HepG2 (cell line): ENCODE data around the gene ATAD3C. TPM values are rescaled to one million over a fixed set of nuclear protein-coding genes. Genes with fewer than 3 reads are reported as not detected.

Source experiments
- ATM ChIP-seq: fragments of 450-650 bp; IDR thresholded peaks from 2 replicates; pipeline ENCODE4 v1.7.1; 2017; ENCODE audit warnings: mild to moderate bottlenecking, borderline replicate concordance
- EEA1 ChIP-seq: sonication (generic); formaldehyde crosslinking; IDR thresholded peaks from 2 replicates; pipeline ENCODE4 v1.5.1; 2020; ENCODE audit warnings: mild to moderate bottlenecking, missing genetic modification reagents, borderline replicate concordance
- ISL2 ChIP-seq: sonication (generic); formaldehyde crosslinking; IDR thresholded peaks from 2 replicates; pipeline ENCODE4 v1.5.0; 2020; ENCODE audit warnings: missing genetic modification reagents
- KLF12 ChIP-seq: sonication (generic); formaldehyde crosslinking; IDR thresholded peaks from 2 replicates; pipeline ENCODE4 v1.4.0; 2020; ENCODE audit warnings: missing genetic modification reagents, borderline replicate concordance
- KLF15 ChIP-seq: sonication (generic); formaldehyde crosslinking; IDR thresholded peaks from 2 replicates; pipeline ENCODE4 v1.8.1; 2023; ENCODE audit warnings: borderline replicate concordance, mild to moderate bottlenecking, inconsistent platforms, missing genetic modification reagents, mixed read lengths
- RERE ChIP-seq: IDR thresholded peaks from 2 replicates; pipeline ENCODE4 v1.6.1; 2016; ENCODE audit warnings: low read depth, missing genetic modification reagents, missing compliant biosample characterization
- SRF ChIP-seq: IDR thresholded peaks from 2 replicates; pipeline ENCODE4 v1.6.1; 2011; ENCODE audit warnings: mild to moderate bottlenecking, low read depth, low read length, moderate library complexity
- STAT5B ChIP-seq: sonication (generic); formaldehyde crosslinking; IDR thresholded peaks from 2 replicates; pipeline ENCODE4 v1.4.0; 2020; ENCODE audit warnings: missing genetic modification reagents
- TBP ChIP-seq: sonication (generic); formaldehyde crosslinking; IDR thresholded peaks from 2 replicates; pipeline ENCODE4 v1.5.0; 2020; ENCODE audit warnings: missing genetic modification reagents
- TOPORS ChIP-seq: sonication (generic); formaldehyde crosslinking; IDR thresholded peaks from 2 replicates; pipeline ENCODE4 v1.8.0; 2023; ENCODE audit warnings: mild to moderate bottlenecking, missing genetic modification reagents
- TSC22D2 ChIP-seq: sonication (generic); formaldehyde crosslinking; IDR thresholded peaks from 2 replicates; pipeline ENCODE4 v1.5.1; 2020; ENCODE audit warnings: missing genetic modification reagents, mild to moderate bottlenecking, borderline replicate concordance
- ZBTB3 ChIP-seq: sonication (generic); formaldehyde crosslinking; IDR thresholded peaks from 2 replicates; pipeline ENCODE4 v1.4.0; 2020; ENCODE audit warnings: low read depth, mild to moderate bottlenecking, moderate library complexity, missing genetic modification reagents, borderline replicate concordance
- ZHX1 ChIP-seq: sonication (generic); formaldehyde crosslinking; IDR thresholded peaks from 2 replicates; pipeline ENCODE4 v1.8.1; 2022; ENCODE audit warnings: low read depth, mild to moderate bottlenecking, missing genetic modification reagents
- ZNF580 ChIP-seq: IDR thresholded peaks from 2 replicates; pipeline ENCODE4 v1.6.1; 2016; ENCODE audit warnings: low read depth, borderline replicate concordance
- ZNF615 ChIP-seq: sonication (generic); formaldehyde crosslinking; IDR thresholded peaks from 2 replicates; pipeline ENCODE4 v1.5.0; 2020; ENCODE audit warnings: mild to moderate bottlenecking, missing genetic modification reagents, borderline replicate concordance
- ZNF703 ChIP-seq: sonication (generic); formaldehyde crosslinking; IDR thresholded peaks from 2 replicates; pipeline ENCODE4 v1.5.1; 2020; ENCODE audit warnings: missing genetic modification reagents, mild to moderate bottlenecking, moderate library complexity, borderline replicate concordance
- polyA plus RNA-seq, 8 experiments: library from polyadenylated mRNA; depleted of rRNA in 3 of 8; stranded (reverse) in 7 of 8; unstranded in 1 of 8; fragments of >200 nt; fragmentation: Illumina TruSeq in 4 of 8; extraction: Trizol in 4 of 8; gene quantifications; 2 replicates each; pipeline versions ENCODE4 v1.2.1 to v1.2.3, GENCODE V29; 2011 to 2016; ENCODE audit warnings: low read depth in 4 of 8, missing spikeins in 1 of 8, mixed read lengths in 1 of 8; ENCODE audit not compliant: insufficient read depth in 1 of 8
- total RNA-seq, 5 experiments: library from RNA; depleted of rRNA; stranded (reverse); fragments of >200 nt; fragmentation: Illumina TruSeq; extraction: Trizol; gene quantifications; 2 replicates each; pipeline ENCODE4 v1.2.3, GENCODE V29; 2016; ENCODE audit warnings: low read depth in 1 of 5
- TF ChIP-seq, protein P1 (sequence below): sonication (generic); formaldehyde crosslinking; IDR thresholded peaks from 2 replicates; pipeline ENCODE4 v1.4.0; 2020; ENCODE audit warnings: low read depth, mild to moderate bottlenecking, missing genetic modification reagents

The ATAD3C gene
- total and polyA plus RNA-seq, 2 of the 13 experiments (the other 11 are each of a cell fraction or from before 2014, with no cell fraction given): 2.4 to 3.2 TPM

DNA sequence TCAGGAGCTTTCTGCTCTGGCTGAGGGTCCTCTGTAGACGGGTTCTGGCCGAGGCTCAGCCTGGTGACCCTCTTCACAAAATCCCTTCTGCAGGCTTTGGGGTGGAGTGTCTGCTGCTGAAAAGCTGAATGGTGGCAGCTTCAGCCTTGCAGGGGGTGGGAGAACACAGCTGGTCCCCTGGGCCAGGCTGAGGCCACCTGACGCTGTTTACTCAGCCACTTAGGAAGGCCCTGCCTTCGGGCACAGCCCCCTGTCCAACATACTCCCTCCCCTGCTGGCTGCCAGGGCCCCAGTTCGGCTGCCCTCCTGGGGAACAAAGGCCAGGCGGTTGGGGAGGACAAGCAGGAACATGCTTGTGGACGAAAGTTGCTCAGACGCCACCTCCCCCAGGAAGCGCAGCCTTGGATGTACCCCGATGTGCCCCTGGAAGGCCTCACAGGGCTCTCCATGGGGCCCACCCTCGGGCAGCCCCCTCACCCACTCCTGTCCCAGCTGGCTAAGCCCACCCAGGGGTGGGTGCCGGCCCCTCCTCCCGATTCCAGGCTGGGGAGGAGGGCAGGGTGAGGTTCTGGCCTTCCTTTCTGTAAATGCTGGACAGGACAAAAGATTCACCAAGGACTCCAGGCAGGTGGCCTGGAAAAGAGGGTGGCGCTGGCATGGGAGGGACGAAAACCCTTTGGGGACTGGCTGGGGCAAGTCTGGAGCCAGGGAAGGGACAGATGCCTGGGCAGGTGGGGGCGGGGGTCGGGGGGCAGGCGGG lies 28.2 kb upstream of the ATAD3C start, which contains the start of gene ANKRD65 (continued):
- TF ChIP-seq RERE (CRISPR knock-in tag): no peak
- no peak for TF ChIP-seq ZBTB3 (CRISPR knock-in tag)
- no peak for TF ChIP-seq ZNF580
- no peak for TF ChIP-seq EEA1
- no peak for TF ChIP-seq STAT5B (CRISPR knock-in tag)
- no peak for TF ChIP-seq KLF15 (CRISPR knock-in tag)
- no peak for TF ChIP-seq ATM
- no peak for TF ChIP-seq SRF
- 0 out of 2 replicates have a peak, but pooled peaks have one; percentile 19 for TF ChIP-seq KLF12
- no peak for TF ChIP-seq ZNF703 (CRISPR knock-in tag)
- TF ChIP-seq ISL2 (CRISPR knock-in tag): peak; percentile 24; the same call in 1 of the 2 replicates
- TF ChIP-seq, protein P1, sequence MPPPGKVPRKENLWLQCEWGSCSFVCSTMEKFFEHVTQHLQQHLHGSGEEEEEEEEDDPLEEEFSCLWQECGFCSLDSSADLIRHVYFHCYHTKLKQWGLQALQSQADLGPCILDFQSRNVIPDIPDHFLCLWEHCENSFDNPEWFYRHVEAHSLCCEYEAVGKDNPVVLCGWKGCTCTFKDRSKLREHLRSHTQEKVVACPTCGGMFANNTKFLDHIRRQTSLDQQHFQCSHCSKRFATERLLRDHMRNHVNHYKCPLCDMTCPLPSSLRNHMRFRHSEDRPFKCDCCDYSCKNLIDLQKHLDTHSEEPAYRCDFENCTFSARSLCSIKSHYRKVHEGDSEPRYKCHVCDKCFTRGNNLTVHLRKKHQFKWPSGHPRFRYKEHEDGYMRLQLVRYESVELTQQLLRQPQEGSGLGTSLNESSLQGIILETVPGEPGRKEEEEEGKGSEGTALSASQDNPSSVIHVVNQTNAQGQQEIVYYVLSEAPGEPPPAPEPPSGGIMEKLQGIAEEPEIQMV (CRISPR knock-in tag): no peak
- TF ChIP-seq TSC22D2: peak; percentile 61; the same call in 1 of the 2 replicates
- TF ChIP-seq TBP (CRISPR knock-in tag): no peak
- peak; percentile 74; the same call in 1 of the 2 replicates for TF ChIP-seq TOPORS (CRISPR knock-in tag)
- no peak for TF ChIP-seq ZHX1
- TF ChIP-seq ZNF615 (CRISPR knock-in tag): 0 out of 2 replicates have a peak, but pooled peaks have one; percentile 73
